Gastroesophageal sphincter (tissue), 3 donors: ENCODE results near the gene SLC2A13.
"Not testable (repeated sequence)": the region's sequence is repeated elsewhere in the genome, so short reads cannot be mapped to it uniquely, and the experiment has no call there.

ENCODE experiments used
- CTCF ChIP-seq, 4 experiments: fragments of 200-600 bp in 2 of 4; fragments of 450-650 bp in 2 of 4; sonication (generic) in 1 of 4; IDR thresholded peaks; one replicate each; pipeline ENCODE4 v1.5.1; 2017 to 2019; ENCODE audit warnings: antibody characterized with exemption in 4 of 4, mild to moderate bottlenecking in 2 of 4, moderate library complexity in 2 of 4
- EP300 ChIP-seq: sonication (generic); formaldehyde crosslinking; IDR thresholded peaks from one replicate; pipeline ENCODE4 v1.6.1; 2017; ENCODE audit warnings: antibody characterized with exemption, mild to moderate bottlenecking
- POLR2A ChIP-seq, 2 donors: fragments of 450-650 bp; IDR thresholded peaks; one replicate each; pipeline ENCODE4 v1.6.1; 2017; ENCODE audit warnings: antibody characterized with exemption in 2 of 2, mild to moderate bottlenecking in 2 of 2, moderate library complexity in 1 of 2
- POLR2AphosphoS5 ChIP-seq: sonication (generic); formaldehyde crosslinking; IDR thresholded peaks from one replicate; pipeline ENCODE4 v1.6.1; 2017; ENCODE audit warnings: antibody characterized with exemption

GRCh38 chr12:40047002-40047401 lies 58.9 kb downstream of the SLC2A13 start:
- not testable (repeated sequence) for TF ChIP-seq CTCF (IDR thresholded peaks at IDR 0.05); POLR2A (IDR thresholded peaks at IDR 0.05); EP300; POLR2AphosphoS5
